NK-92 treated with Interleukin-12 subunit alpha and Interleukin-12 subunit beta, amount 100 ng/mL, for 24 hours (cell line): ENCODE data around the gene DBX1.
"Not testable (repeated sequence)": the region's sequence is repeated elsewhere in the genome, so short reads cannot be mapped to it uniquely, and the experiment has no call there.

Experiments used
- DNase-seq: peaks from one replicate; lab custom pipeline; 2025; lab: John Stamatoyannopoulos, UW

DBX1 gene

GRCh38 chr11:20160425-20161229 is at the start of gene DBX1:
TSS of gene DBX1 (minus strand) at chr11:20160475. CDS start at chr11:20160324, 151 bp downstream.
- no peak for DNase-seq

- DNase-seq, result no peak
These were observed 48.4 kb upstream of the DBX1 start for GRCh38 chr11:20208622-20209111.

DNA sequence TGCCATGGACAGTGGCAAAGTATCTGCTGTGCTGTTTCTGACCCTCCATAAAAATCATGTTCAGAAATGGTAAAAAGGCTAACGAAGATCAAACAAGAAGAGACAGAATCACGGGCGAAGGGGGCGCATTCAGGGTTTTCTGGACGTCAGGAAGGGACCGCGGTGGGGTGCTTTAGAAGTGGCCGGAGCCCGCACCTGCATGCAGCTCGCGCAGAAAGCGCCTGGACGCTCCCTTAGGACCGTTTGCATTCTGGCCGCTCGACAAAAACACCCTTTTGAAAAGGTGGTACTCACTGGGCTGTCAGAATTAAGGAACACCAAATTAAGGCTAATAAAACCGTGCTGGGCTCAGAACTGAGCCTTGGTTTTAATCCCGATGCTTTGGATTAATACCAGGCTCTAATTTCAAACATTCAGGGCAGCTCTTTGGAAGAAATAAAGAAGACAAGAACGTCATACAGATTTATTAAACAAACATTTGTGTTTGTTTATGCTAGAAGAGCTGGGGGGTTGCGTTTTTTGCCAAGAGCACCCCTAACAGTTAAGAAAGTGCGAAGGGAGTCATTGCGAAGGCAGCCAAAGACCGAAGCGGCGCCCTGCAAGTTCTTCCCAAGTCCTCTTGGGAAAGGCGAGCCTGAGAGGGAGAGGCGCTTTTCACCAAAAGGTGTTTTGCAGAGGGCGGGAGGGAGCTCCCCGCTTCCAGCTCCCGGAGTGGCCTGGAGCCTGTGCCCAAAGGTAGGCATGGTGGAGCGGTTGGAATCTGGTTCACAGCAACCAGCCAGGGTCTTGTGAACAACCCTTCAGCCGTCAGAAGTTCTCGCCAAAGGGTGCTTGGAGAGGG is 47.7 kb upstream of the DBX1 start:
- no peak for DNase-seq

GRCh38 chr11:20205807-20206206 is 45.5 kb upstream of the DBX1 start:
- DNase-seq, result no peak

GRCh38 chr11:20204681-20205080 is 44.4 kb upstream of the DBX1 start:
- DNase-seq, result no peak

DNA sequence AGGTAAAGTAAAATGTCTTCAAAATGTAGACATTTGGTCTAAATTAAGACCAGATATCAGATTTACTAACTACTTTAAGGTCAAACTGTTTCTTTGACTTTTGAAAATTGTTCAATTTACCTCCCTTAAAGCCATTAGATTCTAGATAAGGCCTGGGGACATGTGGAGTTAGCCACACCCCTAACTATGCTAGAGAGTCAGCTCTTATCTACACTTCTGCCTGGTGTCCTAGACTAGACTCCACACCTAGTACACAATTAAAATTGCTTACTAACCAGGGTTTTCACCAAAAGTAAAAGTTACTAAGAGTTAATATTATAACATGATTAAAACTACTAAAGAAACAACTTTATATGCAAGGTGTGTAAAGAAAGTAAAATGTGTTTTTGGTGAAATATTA is 43.6 kb upstream of the DBX1 start:
- no peak for DNase-seq

DNA sequence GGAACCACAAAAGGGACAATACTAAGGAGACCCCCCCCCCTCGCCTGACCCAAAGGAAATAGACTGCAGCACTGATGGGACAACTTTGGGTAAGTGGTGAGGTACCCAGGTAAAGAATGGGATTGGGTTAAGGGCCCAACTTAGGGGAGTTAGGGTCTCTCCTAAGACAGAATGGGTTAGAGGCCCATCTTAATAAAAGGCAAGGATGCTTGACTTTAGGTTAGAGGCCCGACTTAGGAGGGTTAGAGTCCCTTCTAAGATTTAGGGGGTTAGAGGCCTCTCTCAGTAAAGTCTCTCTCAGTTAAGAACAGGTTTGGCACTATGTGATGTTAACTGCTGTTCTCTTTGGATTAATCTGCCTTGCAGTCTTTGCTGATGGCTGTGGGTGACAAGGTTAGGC is 41.0 kb upstream of the DBX1 start:
- no peak for DNase-seq

DNA sequence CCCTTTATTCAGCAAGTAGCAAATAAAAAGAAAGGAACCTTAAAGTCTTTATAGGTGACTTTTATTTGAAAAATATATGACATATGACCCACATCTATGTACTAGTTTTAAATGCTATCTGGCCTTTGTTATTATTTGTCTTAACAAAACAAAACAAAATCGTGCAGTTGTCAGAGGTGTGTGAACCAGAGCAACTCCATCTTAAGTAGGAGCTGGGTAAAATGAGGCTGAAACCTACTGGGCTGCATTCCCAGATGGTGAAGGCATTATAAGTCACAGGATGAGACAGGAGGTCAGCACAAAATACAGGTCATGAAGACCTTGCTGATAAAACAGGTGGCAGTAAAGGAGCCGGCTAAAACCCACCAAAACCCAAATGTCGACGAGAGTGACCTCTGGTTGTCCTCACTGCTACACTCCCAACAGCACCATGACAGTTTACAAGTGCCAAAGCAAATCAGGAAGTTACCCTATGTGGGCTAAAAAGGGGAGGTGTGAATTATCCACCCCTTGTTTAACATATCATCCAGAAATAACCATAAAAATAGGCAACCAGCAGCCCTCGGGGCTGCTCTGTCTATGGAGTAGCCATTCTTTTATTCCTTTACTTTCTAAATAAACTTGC is 40.2 kb upstream of the DBX1 start:
- not testable (repeated sequence) for DNase-seq

- no peak for DNase-seq
These were observed 37.6 kb upstream of the DBX1 start for GRCh38 chr11:20197881-20198280.

GRCh38 chr11:20194470-20194869 is 34.2 kb upstream of the DBX1 start:
- DNase-seq, result no peak

DNA sequence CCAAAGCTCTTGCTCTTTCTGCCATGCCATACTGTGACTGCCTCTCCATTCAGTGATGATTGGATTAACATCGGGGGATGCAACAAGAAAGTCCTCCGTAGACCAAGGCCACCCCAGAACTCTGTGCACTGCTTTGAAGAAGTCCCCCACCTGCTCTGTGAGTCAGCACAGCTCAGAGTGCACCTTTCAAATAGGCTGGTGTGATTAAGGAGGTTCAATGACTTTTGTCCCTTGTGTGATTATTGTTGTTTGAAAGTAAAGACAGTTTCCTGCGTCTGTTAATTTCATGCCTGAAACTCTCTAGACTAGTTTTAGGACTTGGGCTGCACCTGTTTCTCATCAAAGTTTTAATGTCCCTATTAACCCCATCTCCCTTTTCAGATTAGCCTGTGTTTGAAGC is 33.0 kb upstream of the DBX1 start:
- DNase-seq, result no peak

GRCh38 chr11:20192641-20193040 is 32.4 kb upstream of the DBX1 start:
- DNase-seq, result no peak

GRCh38 chr11:20192151-20192550 is 31.9 kb upstream of the DBX1 start:
- no peak for DNase-seq

DNA sequence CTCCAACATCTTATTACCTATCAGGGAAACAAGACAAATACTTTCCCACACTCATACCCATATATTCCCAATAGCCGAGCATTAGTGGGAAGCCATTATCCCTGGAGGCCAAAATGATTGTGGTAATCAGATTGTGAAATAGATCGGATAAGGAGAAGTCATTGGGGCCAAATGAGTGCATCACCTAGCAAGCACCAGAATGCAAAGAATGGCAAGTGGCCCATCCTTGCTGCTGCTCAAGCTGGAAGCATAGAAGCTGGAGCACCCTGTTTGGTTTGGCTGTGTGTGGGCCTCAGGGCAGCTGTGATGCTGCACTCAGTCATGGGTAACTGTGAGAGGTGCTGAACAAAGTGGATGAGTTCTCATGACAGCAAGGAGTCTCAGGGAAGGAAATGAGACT is 18.7 kb upstream of the DBX1 start:
- DNase-seq, result no peak

DNA sequence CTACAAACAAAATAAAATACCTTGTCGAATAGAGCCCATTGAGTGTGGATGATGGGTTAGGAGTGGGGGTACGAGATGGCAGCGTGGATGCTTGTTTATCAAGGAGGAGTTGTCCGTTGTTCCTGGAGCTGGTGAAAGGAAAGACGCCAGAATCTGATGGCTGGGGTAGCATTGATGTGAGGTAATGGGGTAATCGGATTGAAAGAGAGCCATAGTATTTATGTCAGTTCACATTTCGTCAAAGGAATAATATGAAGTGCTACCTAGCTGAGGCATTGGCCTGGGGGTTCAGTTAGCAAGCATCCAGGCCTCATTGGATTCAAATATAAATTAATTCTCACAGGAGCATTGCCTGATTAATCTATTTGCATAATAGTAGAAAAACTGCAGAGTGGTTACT is 16.9 kb upstream of the DBX1 start:
- DNase-seq, result no peak

DNA sequence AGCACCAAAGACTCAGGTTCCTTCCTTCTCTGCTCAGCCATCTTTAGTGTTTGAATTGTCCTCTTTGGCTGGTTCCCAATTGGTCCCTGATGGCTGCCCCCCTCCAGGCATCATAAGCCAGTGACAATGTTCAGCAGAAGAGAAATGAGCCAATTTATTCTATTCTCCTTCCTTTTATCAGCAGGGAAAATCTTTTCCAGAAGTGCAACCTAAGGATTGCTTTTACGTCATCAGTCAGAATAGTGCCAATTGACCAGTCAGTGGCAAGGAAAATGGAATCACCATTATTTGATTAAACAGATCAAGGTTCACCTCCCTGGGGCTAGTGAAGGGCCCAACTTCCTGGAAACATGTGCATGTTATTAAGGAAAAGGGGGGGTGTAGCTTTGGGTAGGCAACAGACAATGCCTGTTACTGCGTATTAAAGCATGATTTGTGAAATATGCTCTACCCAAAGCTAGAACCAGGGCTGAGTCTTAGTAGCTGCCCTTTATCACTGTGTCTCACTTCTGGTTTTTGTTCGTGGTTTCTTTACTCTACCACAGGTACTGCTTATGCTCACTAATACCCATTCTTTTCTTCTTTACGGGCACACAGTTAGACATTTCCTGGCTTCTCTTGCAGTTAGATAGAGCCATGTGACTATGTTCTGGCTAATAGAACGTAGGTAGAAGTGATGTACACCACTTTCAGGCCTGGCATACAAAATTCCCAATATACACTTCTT is 12.6 kb upstream of the DBX1 start:
- DNase-seq, result no peak

GRCh38 chr11:20163783-20164481 is 3.7 kb upstream of the DBX1 start:
- DNase-seq, result no peak

DNA sequence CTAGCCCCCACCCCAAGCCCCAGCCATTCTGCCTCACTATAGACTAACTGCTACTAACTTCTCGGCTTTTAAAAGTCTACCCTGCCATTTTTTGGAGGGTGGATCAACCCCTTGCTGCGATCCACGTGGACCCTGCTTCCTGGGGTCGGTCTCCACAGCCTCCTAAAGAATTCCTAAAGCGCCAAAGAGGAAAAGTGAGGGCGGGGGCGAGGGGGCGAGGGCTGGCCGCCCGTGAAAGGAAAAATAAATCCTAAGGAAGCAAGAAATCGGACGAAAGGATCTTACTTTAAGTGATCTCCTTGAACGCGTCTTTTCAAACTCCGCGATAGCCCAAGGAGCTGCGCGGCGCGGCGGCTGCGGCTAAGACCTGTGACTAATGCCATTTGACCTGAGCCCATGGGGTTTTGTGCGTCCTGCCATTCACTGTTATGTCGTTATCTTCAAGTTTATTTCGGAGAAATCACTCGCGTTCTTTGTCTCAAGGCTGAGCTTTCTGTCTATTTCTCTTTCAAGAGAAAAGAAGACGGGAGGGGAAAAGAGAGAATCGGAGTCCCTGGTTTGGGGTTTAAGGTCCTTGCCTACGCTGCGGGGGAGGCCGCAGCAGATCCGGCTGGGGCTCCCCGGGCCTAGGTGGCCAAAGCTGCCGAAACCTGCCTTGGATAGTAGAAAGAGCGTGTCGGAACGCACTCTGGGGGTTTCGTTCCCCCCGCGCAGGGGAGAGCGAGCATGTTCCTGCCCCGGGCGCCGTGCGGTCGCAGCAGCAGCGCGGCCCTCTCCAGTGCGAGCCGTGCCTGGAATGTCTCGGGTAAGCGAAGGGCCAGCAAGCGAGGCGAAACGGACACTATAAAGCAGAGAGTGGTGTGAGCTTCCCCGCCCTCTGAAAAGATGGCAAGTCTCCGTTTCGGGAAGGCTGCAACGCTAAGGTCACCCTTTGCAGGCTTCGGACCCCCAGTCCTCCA is 2.8 kb upstream of the DBX1 start:
- no peak for DNase-seq

DNA sequence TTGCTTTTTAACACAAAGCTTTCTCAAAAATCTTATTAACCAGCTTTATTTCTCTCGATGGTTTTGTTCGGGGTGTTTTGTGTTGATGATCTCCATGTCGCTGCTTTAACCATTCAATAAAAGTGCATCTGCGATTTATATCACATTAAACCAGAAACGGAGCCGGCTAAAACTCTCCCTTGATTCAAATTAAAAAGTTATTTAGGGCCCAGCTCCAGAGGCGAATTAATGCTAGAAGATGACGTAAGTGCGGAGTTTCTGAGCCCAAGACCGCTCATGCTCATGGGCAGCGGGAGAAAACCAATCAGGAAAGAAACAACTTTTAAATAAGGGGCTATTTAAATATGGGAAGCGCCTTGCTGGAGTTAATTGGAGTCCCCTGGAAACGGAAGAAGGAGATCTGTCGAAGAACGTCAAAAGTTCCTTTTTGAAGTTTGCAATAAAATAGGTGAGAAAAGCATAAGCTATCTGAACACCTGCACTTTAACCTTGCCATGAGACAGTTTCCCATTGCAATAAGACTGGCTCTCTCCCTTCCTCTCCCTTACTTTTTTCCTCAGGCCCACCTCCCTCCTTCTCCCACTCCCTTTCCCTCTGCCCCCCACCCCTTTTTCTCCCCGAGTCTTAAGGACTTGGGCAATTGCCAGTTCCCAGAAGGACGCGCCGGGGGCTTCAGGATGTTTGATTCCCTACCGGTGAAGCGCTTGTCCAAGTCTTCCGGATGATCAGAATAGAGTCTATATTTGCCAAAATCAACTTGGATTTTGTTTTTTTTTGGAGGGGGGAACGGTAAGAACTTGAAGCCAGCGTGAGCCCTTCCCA is 1.9 kb upstream of the DBX1 start:
- no peak for DNase-seq
